GM21723 (cell line): ENCODE results near the gene TIMM10.
A peak's percentile ranks its signal among the peaks of the same experiment; 100 is the strongest.

ENCODE experiments used
- ATAC-seq: cut with Tn5 transposase; IDR thresholded peaks from one replicate; pipeline ENCODE4 v1.9.1; 2021; ENCODE audit warnings: mild to moderate bottlenecking, moderate library complexity; ENCODE audit not compliant: unreplicated experiment

TIMM10 gene

DNA sequence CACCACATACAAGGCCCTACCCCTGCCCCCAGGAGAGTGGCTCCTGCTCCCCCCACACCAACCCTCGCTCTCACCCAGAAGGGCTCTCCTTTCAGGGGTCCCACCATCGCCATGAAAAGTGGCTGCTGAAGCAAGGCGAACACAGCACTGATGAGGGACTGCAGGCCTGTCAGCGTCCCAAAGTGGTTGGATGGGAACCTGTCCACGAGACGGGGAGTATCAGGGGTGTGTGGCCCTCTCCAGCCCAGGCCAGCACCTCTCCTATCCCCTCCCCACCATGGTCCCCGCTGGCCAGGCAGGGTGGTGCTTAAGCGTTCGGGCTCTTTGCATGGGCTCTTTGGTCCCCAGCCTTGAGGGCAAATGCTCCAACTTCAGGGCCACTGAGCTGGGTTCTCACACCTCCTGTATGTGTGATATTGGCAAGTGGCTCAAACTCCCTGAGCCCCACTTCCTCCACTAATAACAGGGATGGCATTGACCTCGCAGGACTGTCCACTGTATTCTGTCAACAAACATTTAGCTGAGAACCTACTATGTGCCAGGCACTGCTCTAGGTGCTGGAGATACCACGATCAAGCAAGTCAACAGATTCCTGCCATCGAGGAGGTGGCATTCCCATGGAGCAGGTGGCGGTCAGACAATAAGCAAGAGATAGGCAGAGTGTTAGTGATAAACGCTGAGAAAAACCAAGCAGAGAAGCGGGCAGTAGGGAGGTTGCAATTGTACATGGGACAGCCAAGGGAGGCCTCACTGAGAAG, 43.4 kb downstream of the TIMM10 start:
- no peak for ATAC-seq

DNA sequence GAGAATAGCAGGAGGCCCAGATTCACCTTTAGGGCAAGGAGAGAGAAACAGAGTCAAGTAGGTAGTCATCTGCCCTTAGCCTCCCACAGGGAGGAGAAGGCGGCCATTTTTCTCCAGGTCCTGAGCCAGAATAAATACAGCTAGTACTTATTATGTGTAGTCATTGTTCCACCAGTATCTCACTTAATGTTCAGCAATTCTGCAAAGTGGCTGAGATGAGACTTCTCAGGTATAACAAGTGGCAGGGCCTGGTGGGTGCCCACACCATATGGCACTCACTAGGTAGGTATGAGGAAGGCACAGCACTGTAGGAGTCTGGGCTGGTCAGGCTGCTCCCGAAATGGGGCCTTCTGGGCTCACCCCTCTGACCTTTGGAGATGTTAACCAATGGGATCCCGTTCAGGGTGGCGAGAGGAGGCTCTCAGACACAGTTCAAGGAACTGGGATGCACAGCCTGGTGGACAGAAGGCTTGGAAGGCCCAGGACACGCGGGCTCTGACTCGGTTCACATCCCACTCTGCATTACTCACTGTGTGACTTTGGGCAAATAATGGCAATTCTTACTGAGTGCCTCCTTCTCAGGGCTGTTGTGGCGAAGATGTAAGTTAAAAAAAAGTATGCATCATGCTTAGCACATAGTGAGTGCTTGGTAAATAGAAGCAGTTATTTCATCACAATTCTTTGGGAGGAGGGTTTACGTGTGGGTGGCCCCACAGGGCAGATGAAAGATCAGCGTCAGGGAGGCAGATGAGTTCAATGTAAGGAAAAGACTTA, 45.1 kb downstream of the TIMM10 start:
- ATAC-seq: no peak

DNA sequence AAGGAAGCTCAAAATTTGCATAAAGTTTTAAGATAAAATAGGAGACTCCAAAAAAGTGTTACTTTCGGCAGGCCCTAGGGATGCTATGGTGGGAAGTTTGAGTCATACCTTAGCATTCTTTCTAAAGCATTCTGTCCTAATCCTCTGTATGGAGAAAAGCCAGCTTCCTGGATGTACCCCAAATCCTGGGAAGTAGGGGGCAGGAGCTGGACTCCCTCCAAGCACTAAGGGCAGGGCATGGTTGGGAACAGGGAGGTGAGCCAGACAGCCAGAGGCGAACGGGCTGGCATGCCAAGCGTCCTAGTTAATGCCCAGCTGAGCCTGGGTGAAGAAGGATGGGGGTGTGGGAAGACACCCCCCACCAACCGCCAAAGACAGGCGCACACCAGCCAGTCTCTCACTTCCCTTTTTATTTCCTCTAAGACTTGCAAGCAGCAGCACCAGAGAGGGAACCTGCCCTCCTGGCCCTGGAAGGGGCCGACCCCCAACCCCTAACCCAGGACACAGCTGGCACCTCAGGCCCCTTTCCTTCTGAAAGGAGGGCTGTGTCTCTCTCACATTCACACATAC, 46.3 kb downstream of the TIMM10 start:
- no peak for ATAC-seq

DNA sequence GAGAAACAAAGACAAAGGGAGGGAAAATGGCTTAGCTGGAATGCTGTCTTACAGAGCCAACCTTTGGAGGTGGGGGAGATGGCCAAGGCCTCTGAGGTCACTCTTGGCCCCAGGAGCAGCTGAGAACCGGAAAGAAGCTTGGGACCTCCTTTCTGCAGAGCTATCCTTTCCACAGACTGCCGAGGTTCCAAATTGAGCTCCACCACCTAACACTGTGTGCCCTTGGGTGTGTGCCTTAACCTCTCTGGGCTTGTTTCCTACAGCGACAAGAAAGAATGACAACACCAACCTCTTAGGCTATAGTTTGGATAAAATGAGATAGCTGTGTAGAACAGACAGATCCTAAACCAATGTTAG, 47.0 kb downstream of the TIMM10 start:
- ATAC-seq: no peak

DNA sequence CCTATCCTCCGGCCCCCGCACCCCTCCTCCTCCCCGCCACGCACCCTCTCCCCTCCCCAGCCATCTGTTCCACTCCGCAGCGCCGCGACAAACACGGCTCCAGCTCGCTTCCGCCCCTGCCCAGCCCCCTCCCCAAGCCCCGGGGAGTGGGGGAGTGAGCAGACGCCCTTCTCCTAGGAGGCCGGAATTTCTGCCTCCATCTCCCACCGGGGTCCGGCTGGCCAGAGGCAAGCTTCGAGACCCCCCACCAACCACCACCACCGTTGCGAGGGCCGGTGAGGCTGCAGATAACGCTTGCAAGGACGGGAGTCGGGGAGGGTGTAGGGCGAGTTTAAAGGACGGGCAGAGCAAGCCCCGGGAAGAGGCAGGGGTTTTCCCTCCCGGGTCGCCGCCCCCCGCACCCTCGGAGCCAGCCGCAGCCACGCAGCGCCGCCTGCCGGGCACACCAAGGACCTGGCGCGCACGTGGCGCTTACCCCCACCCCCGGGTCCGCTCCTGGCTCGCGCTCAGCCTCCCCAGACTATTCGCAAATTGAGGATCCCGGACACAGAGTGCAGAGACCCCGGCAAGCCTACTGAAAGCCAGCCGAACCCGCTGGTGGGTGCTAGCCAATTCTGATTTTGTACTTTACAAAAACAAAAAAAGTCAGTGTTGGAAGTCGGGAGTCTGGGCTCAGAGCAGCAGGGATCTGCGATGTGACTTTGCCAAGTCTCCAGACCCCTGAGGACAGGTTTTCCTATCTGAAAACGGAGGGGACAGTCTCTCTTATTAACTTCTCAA, 47.6 kb downstream of the TIMM10 start:
- ATAC-seq: peak; percentile 60

DNA sequence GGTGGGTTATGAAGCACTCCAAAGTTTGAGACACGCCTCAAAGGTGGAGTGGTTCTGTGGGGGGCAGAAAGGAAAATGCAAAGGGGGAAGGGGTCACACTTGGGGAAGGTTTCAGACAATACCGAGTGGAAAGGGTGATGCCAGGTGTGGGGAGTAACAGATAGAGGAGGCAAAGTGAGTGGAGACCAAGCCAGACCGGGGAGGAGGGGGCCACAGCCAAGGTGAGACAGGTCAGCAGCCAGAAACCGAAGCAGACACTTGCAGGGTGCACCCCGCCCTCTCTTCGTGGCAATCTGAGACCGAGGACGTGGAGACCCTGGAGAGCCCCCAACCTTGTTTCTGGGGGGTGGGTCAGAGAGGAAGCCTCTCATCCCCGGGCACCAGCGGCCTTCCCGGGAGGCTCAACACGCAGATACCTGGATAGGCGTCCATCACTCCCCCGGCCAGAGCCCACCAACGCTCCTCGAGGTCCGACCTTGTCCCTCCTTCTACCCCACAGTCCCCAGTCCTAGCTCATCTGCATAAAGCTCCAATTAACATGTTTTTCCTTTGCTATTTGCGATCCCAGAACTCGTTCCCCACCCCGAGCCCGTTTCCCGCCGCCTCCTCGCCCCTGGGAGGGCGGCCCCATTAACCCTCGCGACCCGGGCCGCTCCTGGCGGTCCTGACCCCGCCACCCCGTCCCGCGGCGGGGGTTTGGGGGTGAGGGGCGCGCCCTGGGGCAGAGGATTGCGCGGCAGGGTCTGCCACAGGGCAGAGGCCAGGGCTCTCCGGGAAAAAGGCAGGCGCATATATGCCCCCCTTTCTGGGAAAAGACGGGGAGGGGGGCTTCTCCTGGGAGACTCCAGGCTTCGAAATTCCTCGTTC, 48.4 kb downstream of the TIMM10 start:
- no peak for ATAC-seq

DNA sequence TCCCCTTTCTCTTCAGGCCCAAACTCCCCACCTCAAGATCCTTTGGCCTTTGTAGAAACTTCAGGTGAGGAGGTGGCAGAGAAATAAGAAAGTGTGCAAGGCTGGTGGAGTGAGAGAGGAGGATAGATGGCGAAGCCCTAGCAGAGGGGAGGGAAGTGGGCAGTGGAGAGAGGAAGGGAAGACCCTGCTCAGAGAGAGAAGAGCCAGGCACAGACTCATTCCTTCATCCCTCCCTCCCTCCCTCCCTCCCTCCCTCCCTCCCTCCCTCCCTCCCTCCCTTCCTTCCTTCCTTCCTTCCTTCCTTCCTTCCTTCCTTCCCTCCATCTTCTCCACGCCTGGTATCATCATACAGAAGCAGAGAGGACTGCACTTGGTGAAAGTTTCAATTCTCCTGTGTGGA, 49.2 kb downstream of the TIMM10 start:
- no peak for ATAC-seq

DNA sequence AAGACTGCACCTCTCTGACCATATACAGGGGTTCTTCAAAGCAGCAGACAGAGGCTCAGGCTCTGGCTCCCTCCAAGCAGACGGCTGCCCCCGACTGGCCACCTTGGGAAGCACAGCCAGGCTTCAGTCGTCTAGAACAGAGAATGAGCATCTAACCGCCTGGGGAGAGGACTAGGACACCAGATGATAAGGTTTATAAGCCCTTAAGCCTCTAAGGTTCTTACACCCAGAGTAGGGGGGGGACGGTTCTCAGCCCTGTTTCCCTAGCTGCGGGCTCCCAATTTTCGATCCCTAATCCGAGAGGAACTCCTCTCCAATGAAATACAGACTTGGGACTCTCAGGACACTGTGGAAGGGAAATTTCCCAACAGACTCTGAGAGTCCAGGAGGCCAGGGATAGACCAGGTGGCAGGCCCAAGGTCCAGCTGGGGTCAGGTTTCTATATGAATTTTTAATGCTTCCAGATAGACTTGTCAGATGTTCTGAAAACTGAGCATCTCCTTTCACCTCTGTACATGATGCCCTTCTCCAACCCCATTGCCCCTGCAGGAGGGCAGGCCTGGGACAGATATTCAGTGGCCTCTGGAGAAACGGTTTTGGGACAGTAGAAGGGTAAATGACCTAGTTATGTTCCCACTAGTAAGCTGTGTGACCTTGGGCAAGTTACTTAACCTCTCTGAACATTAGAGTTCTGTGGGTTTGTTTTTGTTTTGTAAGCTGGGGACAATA, 50.0 kb downstream of the TIMM10 start:
- peak; percentile 34 for ATAC-seq

DNA sequence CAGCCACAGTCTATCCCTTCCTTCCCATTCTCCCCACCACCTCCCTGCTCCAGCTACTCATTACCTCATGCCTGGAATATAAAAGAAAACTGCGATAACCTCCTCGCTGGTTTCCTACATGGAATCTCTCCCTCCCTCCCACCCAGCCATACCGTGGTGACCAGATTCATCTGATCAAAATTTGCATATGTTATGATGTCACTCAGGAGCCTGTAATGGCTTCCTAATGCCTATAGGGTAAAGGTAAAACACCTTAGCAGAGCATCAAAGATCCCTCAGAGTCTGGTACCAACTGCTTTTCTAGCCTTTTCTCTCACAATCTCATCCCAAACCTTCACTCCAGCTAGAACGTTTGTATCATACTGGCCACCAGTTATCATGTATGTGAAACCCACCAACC, 50.6 kb downstream of the TIMM10 start:
- ATAC-seq: no peak

DNA sequence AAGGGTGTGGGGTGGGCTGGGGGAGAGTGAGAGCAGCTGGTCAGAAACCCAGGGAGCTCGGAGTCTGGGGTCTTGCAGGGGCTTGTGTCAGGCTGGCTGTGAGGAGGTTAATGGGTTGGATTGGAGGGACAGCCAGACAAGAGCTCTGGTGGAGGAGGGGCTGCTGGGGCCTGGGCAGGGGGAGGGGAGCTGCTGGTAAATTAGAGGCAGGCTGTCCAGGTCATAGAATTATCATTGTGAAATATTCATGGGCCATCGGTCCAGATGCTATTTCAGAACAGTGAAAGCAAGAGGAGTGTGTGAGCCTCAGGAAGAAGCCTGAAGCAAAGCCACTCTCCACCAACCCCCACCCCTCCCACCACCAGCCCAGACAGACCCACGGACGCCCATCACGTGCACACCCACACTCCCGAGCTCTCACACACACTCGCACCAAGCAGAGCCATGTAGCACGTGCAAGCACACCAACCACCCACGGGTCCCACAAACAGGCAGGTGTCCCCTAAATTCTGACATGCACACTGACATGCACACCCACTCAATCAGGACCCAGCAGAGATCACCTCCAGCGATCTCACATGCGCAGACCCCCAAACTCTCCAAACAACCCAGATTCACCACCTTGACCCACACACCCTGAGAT, 51.4 kb downstream of the TIMM10 start:
- ATAC-seq: no peak
